GM06990 (cell line): ENCODE measurements around the gene OLFML2A.

Experiments used
- DNase-seq: peaks from one replicate; pipeline ENCODE4 v3.0.0-alpha.2; 2011; ENCODE audit not compliant: insufficient read length; ENCODE audit errors: extremely low read depth
- H3K27me3 ChIP-seq: replicated peaks from 2 replicates; pipeline ENCODE4 v1.6.0; 2011; ENCODE audit warnings: low read length; ENCODE audit not compliant: control insufficient read depth, insufficient read depth
- H3K36me3 ChIP-seq: 2 replicates; pipeline ENCODE4 v1.5.1; 2011; ENCODE audit warnings: low read length; ENCODE audit not compliant: control insufficient read depth, insufficient read depth
- H3K4me3 ChIP-seq: replicated peaks from 2 replicates; pipeline ENCODE4 v1.5.1; 2011; ENCODE audit warnings: low read depth, mild to moderate bottlenecking, control low read depth, low read length
- TF ChIP-seq, protein P1 (sequence below): IDR thresholded peaks from 2 replicates; pipeline ENCODE4 v1.5.1; 2011; ENCODE audit warnings: low read length, control low read depth, mild to moderate bottlenecking, inconsistent platforms; ENCODE audit not compliant: insufficient read depth, poor library complexity, severe bottlenecking

Gene OLFML2A

DNA sequence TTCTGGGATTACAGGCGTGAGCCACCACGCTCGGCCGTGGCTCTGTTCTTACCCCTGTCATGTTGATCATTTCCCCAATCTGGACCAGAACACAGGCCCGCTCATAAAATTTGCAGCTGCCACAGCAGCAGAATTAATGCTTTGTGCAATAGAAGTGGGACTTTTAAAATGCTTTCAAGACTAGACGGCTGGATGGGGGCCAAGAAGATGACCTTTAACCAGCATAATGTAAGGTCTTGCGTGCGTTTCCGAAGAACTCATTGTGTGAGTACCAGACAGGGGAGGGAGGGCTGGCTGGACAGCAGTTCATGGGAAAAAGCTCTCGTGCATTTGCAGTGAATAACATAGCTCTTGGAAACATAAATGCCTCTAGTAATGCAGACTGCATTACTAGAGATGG, 72.9 kb downstream of the OLFML2A start:
- no peak for DNase-seq
- TF ChIP-seq, protein P1, sequence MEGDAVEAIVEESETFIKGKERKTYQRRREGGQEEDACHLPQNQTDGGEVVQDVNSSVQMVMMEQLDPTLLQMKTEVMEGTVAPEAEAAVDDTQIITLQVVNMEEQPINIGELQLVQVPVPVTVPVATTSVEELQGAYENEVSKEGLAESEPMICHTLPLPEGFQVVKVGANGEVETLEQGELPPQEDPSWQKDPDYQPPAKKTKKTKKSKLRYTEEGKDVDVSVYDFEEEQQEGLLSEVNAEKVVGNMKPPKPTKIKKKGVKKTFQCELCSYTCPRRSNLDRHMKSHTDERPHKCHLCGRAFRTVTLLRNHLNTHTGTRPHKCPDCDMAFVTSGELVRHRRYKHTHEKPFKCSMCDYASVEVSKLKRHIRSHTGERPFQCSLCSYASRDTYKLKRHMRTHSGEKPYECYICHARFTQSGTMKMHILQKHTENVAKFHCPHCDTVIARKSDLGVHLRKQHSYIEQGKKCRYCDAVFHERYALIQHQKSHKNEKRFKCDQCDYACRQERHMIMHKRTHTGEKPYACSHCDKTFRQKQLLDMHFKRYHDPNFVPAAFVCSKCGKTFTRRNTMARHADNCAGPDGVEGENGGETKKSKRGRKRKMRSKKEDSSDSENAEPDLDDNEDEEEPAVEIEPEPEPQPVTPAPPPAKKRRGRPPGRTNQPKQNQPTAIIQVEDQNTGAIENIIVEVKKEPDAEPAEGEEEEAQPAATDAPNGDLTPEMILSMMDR: no peak

GRCh38 chr9:124852121-124852828, 75.3 kb downstream of the OLFML2A start:
- DNase-seq: no peak
- Histone ChIP-seq H3K4me3 (no peak overlapping the region), H3K36me3 (peaks cover 8% of the 10 kb centered on the region), H3K27me3 (no peaks in the 10 kb centered on the region)
- TF ChIP-seq, protein P1: no peak

More for the DNA sequence above, 72.9 kb downstream of the OLFML2A start:
- Histone ChIP-seq H3K27me3 (no peaks in the 10 kb centered on the region), H3K4me3 (no peak overlapping the region), H3K36me3 (no peaks in the 10 kb centered on the region)

- Histone ChIP-seq H3K27me3 (no peaks in the 10 kb centered on the region), H3K36me3 (peaks cover 15% of the 10 kb centered on the region), H3K4me3 (peak within 1 kb of the TSS; percentile 56)
- peak; percentile 87 for DNase-seq
- TF ChIP-seq, protein P1: peak; percentile 56
Measured at GRCh38 chr9:124852829-124853531, 76.0 kb downstream of the OLFML2A start, which contains the start of gene WDR38. TSS of gene WDR38 (plus strand) at chr9:124853460. CDS start at chr9:124853532, 72 bp downstream.

DNA sequence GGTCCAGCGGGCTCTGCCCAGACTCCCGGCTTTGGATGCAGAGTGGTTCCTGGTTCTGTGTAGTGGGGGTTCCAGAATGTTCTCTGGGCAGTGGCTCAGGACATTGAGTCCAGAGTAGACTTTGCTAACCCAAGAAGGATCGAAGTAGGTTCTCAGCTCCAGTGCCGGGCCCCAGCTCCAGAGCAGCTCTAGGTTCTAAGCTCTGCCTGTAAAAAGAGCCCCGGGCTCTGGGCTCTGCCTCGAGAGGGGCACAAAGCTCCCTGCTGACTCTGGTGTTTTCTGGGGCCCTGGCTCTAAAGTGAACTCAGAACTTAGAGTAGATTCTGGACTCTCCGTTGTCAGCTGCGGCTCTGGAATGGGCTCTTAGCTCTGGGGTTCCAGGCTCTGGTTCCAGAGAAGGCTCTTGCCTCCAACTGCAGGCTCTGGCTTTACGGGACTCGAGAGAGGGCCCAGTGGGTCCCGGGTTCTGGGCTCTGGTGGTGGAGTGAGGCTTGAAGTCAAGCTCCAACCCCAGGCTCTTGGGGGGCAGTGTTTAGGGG, 76.7 kb downstream of the OLFML2A start:
- no peaks in the 10 kb centered on the region for H3K27me3 ChIP-seq
- H3K36me3 ChIP-seq: peaks cover 22% of the 10 kb centered on the region
- DNase-seq: no peak
- TF ChIP-seq, protein P1: no peak
- H3K4me3 ChIP-seq: peak overlapping the region; percentile 56

- DNase-seq: no peak
- H3K36me3 ChIP-seq: peaks cover 27% of the 10 kb centered on the region
- no peaks in the 10 kb centered on the region for H3K27me3 ChIP-seq
- TF ChIP-seq, protein P1: no peak
- no peak overlapping the region for H3K4me3 ChIP-seq
Measured at GRCh38 chr9:124854161-124854560, 77.2 kb downstream of the OLFML2A start.
